Upper lobe of left lung (tissue), 4 donors: ENCODE results near the gene PTPRH.

Experiments used
- CTCF ChIP-seq, 6 experiments: fragments of 450-650 bp in 4 of 6; fragments of 200-600 bp in 2 of 6; sonication (generic) in 2 of 6; IDR thresholded peaks; one replicate each; pipeline ENCODE4 v1.5.1; 2016 to 2019; ENCODE audit warnings: antibody characterized with exemption in 6 of 6
- POLR2A ChIP-seq, 4 donors: fragments of 450-650 bp; IDR thresholded peaks; one replicate each; pipeline ENCODE4 v1.5.1; 2016 to 2017; ENCODE audit warnings: antibody characterized with exemption in 4 of 4, mild to moderate bottlenecking in 2 of 4
- POLR2AphosphoS5 ChIP-seq, 2 donors: sonication (generic); formaldehyde crosslinking; IDR thresholded peaks; one replicate each; pipeline ENCODE4 v1.5.1; 2017; ENCODE audit warnings: antibody characterized with exemption in 2 of 2

- TF ChIP-seq CTCF (IDR thresholded peaks at IDR 0.05): no peak
- TF ChIP-seq POLR2A (IDR thresholded peaks at IDR 0.05): no peak
- TF ChIP-seq POLR2AphosphoS5 (IDR thresholded peaks at IDR 0.05): no peak
These were observed 50.9 kb downstream of the PTPRH start for GRCh38 chr19:55158423-55158822.
